Lung (tissue), 12 donors: ENCODE results near the gene SPC24. TPM values are rescaled to one million over a fixed set of nuclear protein-coding genes. Genes with fewer than 3 reads are reported as not detected.

Experiments used
- ATAC-seq: fragments of 200-7000 bp; cut with Tn5 transposase; one replicate; pipeline ENCODE4 v1.9.1; 2020; ENCODE audit warnings: moderate number of reproducible peaks; ENCODE audit not compliant: insufficient read depth, low FRiP score
- DNase-seq, 3 donors: peaks; one replicate each; pipeline ENCODE4 v3.0.0-alpha.2; 2013 to 2017
- H3K27ac ChIP-seq, 2 donors: one replicate each; pipeline ENCODE4 v1.5.1; 2013; ENCODE audit warnings: mild to moderate bottlenecking in 2 of 2, moderate library complexity in 2 of 2, control low read depth in 1 of 2, inconsistent platforms in 1 of 2, low read depth in 1 of 2, low read length in 1 of 2
- H3K27me3 ChIP-seq, 3 donors: one replicate each; pipeline ENCODE4 v1.5.1; 2013; ENCODE audit warnings: low read length in 2 of 3; ENCODE audit not compliant: control insufficient read depth in 3 of 3, insufficient read depth in 3 of 3
- H3K36me3 ChIP-seq, 4 donors: one replicate each; pipeline ENCODE4 v1.5.1; 2013; ENCODE audit warnings: low read length in 4 of 4, mild to moderate bottlenecking in 1 of 4, moderate library complexity in 1 of 4; ENCODE audit not compliant: control insufficient read depth in 4 of 4, insufficient read depth in 4 of 4
- H3K4me1 ChIP-seq, 5 donors: one replicate each; pipeline ENCODE4 v1.5.1; 2013; ENCODE audit warnings: low read length in 5 of 5, mild to moderate bottlenecking in 2 of 5, moderate library complexity in 1 of 5; ENCODE audit not compliant: control insufficient read depth in 5 of 5, insufficient read depth in 5 of 5
- H3K4me3 ChIP-seq: one replicate; pipeline ENCODE4 v1.5.1; 2013; ENCODE audit warnings: mild to moderate bottlenecking, control low read depth, moderate library complexity
- H3K9ac ChIP-seq, 2 donors: one replicate each; pipeline ENCODE4 v1.5.1; 2013; ENCODE audit warnings: low read length in 2 of 2, control low read depth in 1 of 2; ENCODE audit not compliant: insufficient read depth in 1 of 2
- H3K9me3 ChIP-seq, 4 donors: one replicate each; pipeline ENCODE4 v1.5.1; 2013; ENCODE audit warnings: low read length in 3 of 4, mild to moderate bottlenecking in 1 of 4, moderate library complexity in 1 of 4; ENCODE audit not compliant: control insufficient read depth in 4 of 4, insufficient read depth in 3 of 4
- WGBS, 2 donors: extraction: QIAGEN DNeasy Blood & Tissue Kit; methylation state at CpG; one replicate each; pipeline ENCODE4 v1.1.7; 2013; 5-methylcytosine and 5-hydroxymethylcytosine counted together
- polyA plus RNA-seq, 2 donors: library from polyadenylated mRNA; stranded (reverse); fragments of 200-250 nt; gene quantifications; one replicate each; pipeline ENCODE4 v1.2.1, GENCODE V29; 2013
- total RNA-seq, 2 donors: library from RNA; depleted of rRNA in 1 of 2; stranded (reverse); fragments of >200 nt in 1 of 2; gene quantifications; one replicate each; pipeline ENCODE4 v1.2.1, GENCODE V29; 2014 to 2021
- TF ChIP-seq, protein P1 (sequence below): IDR thresholded peaks from 2 replicates; pipeline ENCODE4 v1.5.1; 2012; ENCODE audit warnings: mild to moderate bottlenecking; ENCODE audit errors: control extremely low read depth, extremely low read depth
- donor health status: control.
- donor health status: control.
- donor health status: Bipolar disorder and iron deficiency.
- donor health status: healthy.
- donor health status: DM: yes; HTN: yes; CAD: no.

The SPC24 gene
- total and polyA plus RNA-seq, 4 donors = 1.3 to 6.5 (median 3.9) TPM

DNA sequence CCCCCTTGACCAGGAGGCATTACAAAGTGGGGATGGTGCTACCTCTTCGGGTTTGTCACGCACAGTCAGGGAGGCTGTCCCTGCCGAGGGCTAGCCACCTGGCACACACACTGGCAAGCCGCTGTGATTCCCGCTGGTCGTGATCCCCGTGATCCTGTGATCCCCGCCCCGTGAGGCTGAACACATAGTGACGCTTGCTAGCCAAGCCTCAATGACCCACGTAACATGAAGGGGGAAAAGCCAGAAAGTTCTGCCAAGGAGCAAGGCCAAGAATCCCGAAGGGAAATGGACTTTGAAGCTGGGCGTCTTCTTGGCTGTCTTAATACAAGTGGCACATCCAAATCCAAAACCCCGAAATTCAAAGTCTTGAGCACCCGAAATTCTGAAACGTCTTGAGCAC lies 52.6 kb downstream of the SPC24 start:
- no peak overlapping the region for H3K4me3 ChIP-seq
- H3K9me3 ChIP-seq = no peaks in the 10 kb centered on the region
- H3K4me1 ChIP-seq = no peaks in the 10 kb centered on the region
- no peak for DNase-seq
- H3K36me3 ChIP-seq = peaks cover 16 to 49% (median 23%) of the 10 kb centered on the region in 4 donors
- TF ChIP-seq, protein P1, sequence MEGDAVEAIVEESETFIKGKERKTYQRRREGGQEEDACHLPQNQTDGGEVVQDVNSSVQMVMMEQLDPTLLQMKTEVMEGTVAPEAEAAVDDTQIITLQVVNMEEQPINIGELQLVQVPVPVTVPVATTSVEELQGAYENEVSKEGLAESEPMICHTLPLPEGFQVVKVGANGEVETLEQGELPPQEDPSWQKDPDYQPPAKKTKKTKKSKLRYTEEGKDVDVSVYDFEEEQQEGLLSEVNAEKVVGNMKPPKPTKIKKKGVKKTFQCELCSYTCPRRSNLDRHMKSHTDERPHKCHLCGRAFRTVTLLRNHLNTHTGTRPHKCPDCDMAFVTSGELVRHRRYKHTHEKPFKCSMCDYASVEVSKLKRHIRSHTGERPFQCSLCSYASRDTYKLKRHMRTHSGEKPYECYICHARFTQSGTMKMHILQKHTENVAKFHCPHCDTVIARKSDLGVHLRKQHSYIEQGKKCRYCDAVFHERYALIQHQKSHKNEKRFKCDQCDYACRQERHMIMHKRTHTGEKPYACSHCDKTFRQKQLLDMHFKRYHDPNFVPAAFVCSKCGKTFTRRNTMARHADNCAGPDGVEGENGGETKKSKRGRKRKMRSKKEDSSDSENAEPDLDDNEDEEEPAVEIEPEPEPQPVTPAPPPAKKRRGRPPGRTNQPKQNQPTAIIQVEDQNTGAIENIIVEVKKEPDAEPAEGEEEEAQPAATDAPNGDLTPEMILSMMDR = no peak
- no peak overlapping the region for H3K9ac ChIP-seq
- 83 to 92% methylated on average over 16 of the region's 16 CpGs for WGBS, 2 donors
- ATAC-seq = no peak
- no peaks in the 10 kb centered on the region for H3K27me3 ChIP-seq
- no peak overlapping the region for H3K27ac ChIP-seq

DNA sequence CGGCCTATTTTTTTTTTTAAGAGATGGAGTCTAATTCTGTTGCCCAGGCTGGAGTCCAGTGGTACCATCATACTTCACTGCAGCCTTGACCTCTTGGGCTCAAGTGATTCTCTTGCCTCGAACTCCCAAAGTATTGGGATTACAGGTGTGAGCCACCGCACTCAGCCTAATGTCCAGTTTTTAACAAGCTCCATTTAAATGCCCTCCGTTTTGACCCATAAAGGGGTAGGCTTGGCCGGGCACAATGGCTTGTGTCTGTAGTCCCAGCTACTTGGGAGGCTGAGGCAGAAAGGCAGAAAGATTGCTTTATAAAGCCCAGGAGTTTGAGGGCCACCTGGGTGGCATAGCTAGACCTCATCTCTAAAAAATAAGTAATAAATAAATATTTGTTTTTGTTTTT lies 54.5 kb downstream of the SPC24 start:
- ATAC-seq (no peak), DNase-seq (no peak)
- H3K9ac ChIP-seq = no peak overlapping the region
- WGBS, 2 donors = 92 to 93% methylated on average over 5 of the region's 5 CpGs
- H3K27me3 ChIP-seq = no peaks in the 10 kb centered on the region
- no peak overlapping the region for H3K4me3 ChIP-seq
- H3K4me1 ChIP-seq = peaks cover 0 to 6% (median 3%) of the 10 kb centered on the region in 5 donors
- TF ChIP-seq, protein P1 = no peak
- no peak overlapping the region for H3K27ac ChIP-seq
- no peaks in the 10 kb centered on the region for H3K9me3 ChIP-seq
- H3K36me3 ChIP-seq = peaks cover 4 to 44% (median 15%) of the 10 kb centered on the region in 4 donors

DNA sequence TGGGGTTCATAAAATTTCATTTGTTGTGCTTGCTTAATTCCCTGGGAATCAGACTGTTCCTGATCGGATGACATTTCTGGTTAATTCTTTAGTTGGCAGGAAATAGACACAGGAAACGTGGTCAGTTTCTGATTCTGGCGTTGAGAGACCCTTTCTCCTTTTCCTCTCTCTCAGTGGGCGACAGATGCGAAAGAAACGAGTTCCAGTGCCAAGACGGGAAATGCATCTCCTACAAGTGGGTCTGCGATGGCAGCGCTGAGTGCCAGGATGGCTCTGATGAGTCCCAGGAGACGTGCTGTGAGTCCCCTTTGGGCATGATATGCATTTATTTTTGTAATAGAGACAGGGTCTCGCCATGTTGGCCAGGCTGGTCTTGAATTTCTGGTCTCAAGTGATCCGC lies 55.5 kb downstream of the SPC24 start:
- 60 to 65% methylated on average over 12 of the region's 12 CpGs for WGBS, 2 donors
- H3K9ac ChIP-seq = no peak overlapping the region

More for the DNA sequence above, 55.5 kb downstream of the SPC24 start:
- Histone ChIP-seq H3K4me1 (peaks cover 0 to 14% (median 5%) of the 10 kb centered on the region in 5 donors), H3K27ac (peak overlapping the region in 1 of 2 donors; percentile 71), H3K27me3 (no peaks in the 10 kb centered on the region), H3K36me3 (peaks cover 3 to 34% (median 12%) of the 10 kb centered on the region in 4 donors), H3K4me3 (no peak overlapping the region), H3K9me3 (no peaks in the 10 kb centered on the region)
- no peak for DNase-seq
- no peak for ATAC-seq
- TF ChIP-seq, protein P1 = no peak
